Adrenal gland (tissue), 12 donors: ENCODE measurements around the gene ATXN1. TPM values are rescaled to one million over a fixed set of nuclear protein-coding genes. Genes with fewer than 3 reads are reported as not detected.

Experiments used
- DNase-seq, 7 donors: peaks; one replicate each; pipeline ENCODE4 v3.0.0-alpha.2; 2019 to 2020
- H3K27ac ChIP-seq, 5 donors: fragments of 200-600 bp; sonication (generic) in 4 of 5; 1 replicate in 3 of 5; 2 replicates in 2 of 5; pipeline versions ENCODE4 v1.5.1 to v1.8.0; 2016 to 2020; ENCODE audit warnings: mild to moderate bottlenecking in 1 of 5
- H3K27me3 ChIP-seq: fragments of 200-600 bp; 2 replicates; pipeline ENCODE4 v1.8.0; 2021
- H3K36me3 ChIP-seq, 2 donors: fragments of 200-600 bp; replicated peaks in 1 of 2; 1 replicate in 1 of 2; 2 replicates in 1 of 2; pipeline versions ENCODE4 v1.5.1 to v1.8.0; 2018 to 2022
- H3K4me1 ChIP-seq, 2 donors: fragments of 200-600 bp; replicated peaks in 1 of 2; 1 replicate in 1 of 2; 2 replicates in 1 of 2; pipeline versions ENCODE4 v1.5.1 to v1.8.0; 2018 to 2021
- H3K4me3 ChIP-seq, 4 donors: fragments of 200-600 bp; sonication (generic) in 3 of 4; one replicate each; pipeline ENCODE4 v1.5.1; 2016 to 2018
- H3K9me3 ChIP-seq, 3 donors: fragments of 200-600 bp; sonication (generic) in 1 of 3; replicated peaks in 1 of 3; 1 replicate in 2 of 3; 2 replicates in 1 of 3; pipeline versions ENCODE4 v1.5.1 to v1.8.0; 2016 to 2021
- CTCF ChIP-seq, 6 experiments: fragments of 450-650 bp in 4 of 6; fragments of 200-600 bp in 2 of 6; sonication (generic) in 1 of 6; IDR thresholded peaks; 1 replicate in 5 of 6; 2 replicates in 1 of 6; pipeline versions ENCODE4 v1.5.1 to v1.8.0; 2016 to 2021; ENCODE audit warnings: antibody characterized with exemption in 6 of 6, mild to moderate bottlenecking in 2 of 6, moderate library complexity in 1 of 6
- POLR2A ChIP-seq, 2 donors: fragments of 450-650 bp; IDR thresholded peaks; one replicate each; pipeline ENCODE4 v1.6.1; 2017; ENCODE audit warnings: antibody characterized with exemption in 2 of 2, mild to moderate bottlenecking in 2 of 2, moderate library complexity in 1 of 2
- WGBS, 4 donors: extraction: QIAGEN DNeasy Blood & Tissue Kit in 2 of 4; methylation state at CpG; one replicate each; pipeline versions ENCODE4 v1.1.5 to v1.1.7; 2013 to 2017; 5-methylcytosine and 5-hydroxymethylcytosine counted together
- intact Hi-C, 2 donors: fragments of 100-400 bp; cut with DNase I; formaldehyde crosslinking; loops; one replicate each; pipeline versions ENCODE4 v1.14.1 to v1.15.0; 2022 to 2023
- polyA plus RNA-seq, 3 donors: library from polyadenylated mRNA; stranded (reverse); fragments of 200-250 nt in 2 of 3; fragments of 350-450 nt in 1 of 3; fragmentation: Illumina TruSeq in 1 of 3; extraction: RNeasy Lipid Tissue Mini Kit (QIAGEN cat#74804) in 1 of 3; gene quantifications; one replicate each; pipeline ENCODE4 v1.2.3, GENCODE V29; 2013 to 2014
- total RNA-seq, 9 donors: library from RNA; depleted of rRNA in 4 of 9; stranded (reverse); fragments of >200 nt in 4 of 9; fragments of 120-200 nt in 1 of 9; fragmentation: NEBNext Ultra II Directional in 1 of 9; extraction: Animal tissue kit (Norgen Biotek cat#: 25700) in 1 of 9; gene quantifications; one replicate each; pipeline versions ENCODE4 v1.1.0 to v1.2.4, GENCODE V29; 2013 to 2023
- donor health status: healthy with polysubstance abuse.
- donor health status: Bipolar disorder and iron deficiency.
- donor health status: DM: yes; HTN: yes; CAD: no.
- donor health status: DM: no; HTN: no; CAD: no.
- donor health status: DM: no; HTN: no; CAD: no.
- donor health status: DM: yes; HTN: yes; CAD: no.

ATXN1 gene
- total and polyA plus RNA-seq, 12 donors, result 3.4 to 51.3 (median 25.4) TPM

- intact Hi-C loops, result no loop called here
- H3K4me1 ChIP-seq, result no peaks in the 10 kb centered on the region
- no peak overlapping the region for H3K4me3 ChIP-seq
- no peaks in the 10 kb centered on the region for H3K36me3 ChIP-seq
- DNase-seq, result no peak
- H3K9me3 ChIP-seq, result no peaks in the 10 kb centered on the region
- TF ChIP-seq CTCF (IDR thresholded peaks at IDR 0.05), result no peak
- TF ChIP-seq POLR2A (IDR thresholded peaks at IDR 0.05), result no peak
- H3K27me3 ChIP-seq, result no peaks in the 10 kb centered on the region
- 96 to 100% (median 98%) methylated on average over 7 of the region's 7 CpGs for WGBS, 4 donors
- H3K27ac ChIP-seq, result no peak overlapping the region
Observed at GRCh38 chr6:16653226-16653625, 108.0 kb downstream of the ATXN1 start.

GRCh38 chr6:16651871-16652270 is 109.4 kb downstream of the ATXN1 start:
- Histone ChIP-seq H3K9me3 (no peaks in the 10 kb centered on the region), H3K27ac (no peak overlapping the region), H3K4me3 (no peak overlapping the region), H3K27me3 (no peaks in the 10 kb centered on the region), H3K4me1 (no peaks in the 10 kb centered on the region), H3K36me3 (no peaks in the 10 kb centered on the region)
- TF ChIP-seq CTCF (IDR thresholded peaks at IDR 0.05), result no peak
- TF ChIP-seq POLR2A (IDR thresholded peaks at IDR 0.05), result no peak
- no peak for DNase-seq
- intact Hi-C loops, result no loop called here
- WGBS, 4 donors, result 85 to 94% (median 88%) methylated on average over 6 of the region's 6 CpGs

GRCh38 chr6:16649890-16650289 is 111.4 kb downstream of the ATXN1 start:
- Histone ChIP-seq H3K27me3 (no peaks in the 10 kb centered on the region), H3K4me1 (no peaks in the 10 kb centered on the region), H3K27ac (no peak overlapping the region), H3K9me3 (no peaks in the 10 kb centered on the region), H3K36me3 (no peaks in the 10 kb centered on the region), H3K4me3 (no peak overlapping the region)
- whole genome bisulfite sequencing, 4 donors, result 92 to 96% (median 94%) methylated on average over 5 of the region's 5 CpGs
- intact Hi-C loops, result no loop called here
- TF ChIP-seq POLR2A (IDR thresholded peaks at IDR 0.05), result no peak
- no peak for TF ChIP-seq CTCF (IDR thresholded peaks at IDR 0.05)
- DNase-seq, result no peak

GRCh38 chr6:16649241-16649640 is 112.0 kb downstream of the ATXN1 start:
- H3K36me3 ChIP-seq, result no peaks in the 10 kb centered on the region
- H3K27ac ChIP-seq, result no peak overlapping the region
- H3K27me3 ChIP-seq, result no peaks in the 10 kb centered on the region
- H3K4me3 ChIP-seq, result no peak overlapping the region
- H3K4me1 ChIP-seq, result no peaks in the 10 kb centered on the region
- no peak for TF ChIP-seq POLR2A (IDR thresholded peaks at IDR 0.05)
- TF ChIP-seq CTCF (IDR thresholded peaks at IDR 0.05), result no peak
- no peak for DNase-seq
- 80 to 91% (median 89%) methylated on average over 2 of the region's 2 CpGs for WGBS, 4 donors
- intact Hi-C loops, result no loop called here
- no peaks in the 10 kb centered on the region for H3K9me3 ChIP-seq
